Fibroblast of mammary gland (primary cell): ENCODE measurements around the gene UBE2G1.

Experiments used
- DNase-seq: peaks from one replicate; pipeline ENCODE4 v3.0.0-alpha.2; 2010; ENCODE audit warnings: low read depth
- H3K4me3 ChIP-seq: 2 replicates; pipeline ENCODE4 v1.5.1; 2011; ENCODE audit warnings: low read depth, mild to moderate bottlenecking, low read length, moderate library complexity; ENCODE audit not compliant: control insufficient read depth
- CTCF ChIP-seq: conservative IDR thresholded peaks from 2 replicates; pipeline ENCODE4 v1.5.1; 2011; ENCODE audit warnings: low read depth, low read length, inconsistent platforms; ENCODE audit not compliant: control insufficient read depth, insufficient read depth

Gene UBE2G1

DNA sequence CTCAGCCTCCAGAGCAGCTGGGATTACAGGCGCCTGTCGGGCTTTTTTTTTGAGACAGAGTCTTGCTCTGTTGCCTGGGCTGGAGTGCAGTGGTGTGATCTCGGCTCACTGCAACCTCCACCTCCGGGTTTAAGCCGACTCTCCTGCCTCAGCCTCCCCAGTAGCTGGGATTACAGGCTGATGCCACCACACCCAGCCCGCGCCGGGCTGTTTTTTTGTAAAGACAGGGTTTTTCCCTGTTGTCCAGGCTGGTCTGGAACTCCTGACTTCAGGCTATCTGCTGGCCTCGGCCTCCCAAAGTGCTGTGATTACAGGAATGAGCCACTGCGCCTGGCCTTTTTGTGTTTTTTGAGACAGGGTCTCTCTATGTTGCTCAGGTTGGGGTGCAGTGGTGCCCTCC is 39.9 kb upstream of the UBE2G1 start:
- no peak overlapping the region for H3K4me3 ChIP-seq
- TF ChIP-seq CTCF, result no peak
- DNase-seq, result no peak

- H3K4me3 ChIP-seq, result no peak overlapping the region
- TF ChIP-seq CTCF, result no peak
- no peak for DNase-seq
Observed at GRCh38 chr17:4405699-4406098, 39.2 kb upstream of the UBE2G1 start.

GRCh38 chr17:4405038-4405669 is 38.7 kb upstream of the UBE2G1 start:
- no peak for DNase-seq
- no peak overlapping the region for H3K4me3 ChIP-seq
- TF ChIP-seq CTCF, result no peak

DNA sequence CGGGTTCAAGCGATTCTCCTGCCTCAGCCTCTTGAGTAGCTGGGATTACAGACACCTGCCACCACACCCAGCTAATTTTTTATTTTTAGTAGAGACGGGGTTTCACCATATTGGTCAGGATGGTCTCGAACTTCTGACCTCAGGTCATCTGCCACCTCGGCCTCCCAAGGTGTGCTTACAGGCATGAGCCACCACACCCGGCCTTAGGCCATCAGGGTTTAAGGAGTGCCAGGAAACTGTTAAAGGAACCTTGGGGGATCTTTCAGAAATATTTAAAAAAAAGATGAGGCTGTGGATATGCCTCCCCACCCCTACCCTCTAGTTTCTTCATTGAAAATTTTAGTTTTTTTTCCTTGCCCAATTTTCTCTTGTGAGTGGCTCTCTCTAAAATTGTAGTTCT is 31.4 kb upstream of the UBE2G1 start:
- no peak for TF ChIP-seq CTCF
- DNase-seq, result no peak

GRCh38 chr17:4395111-4395478 is 28.6 kb upstream of the UBE2G1 start:
- H3K4me3 ChIP-seq, result no peak overlapping the region
- no peak for TF ChIP-seq CTCF
- DNase-seq, result no peak

More for the DNA sequence above, 31.4 kb upstream of the UBE2G1 start:
- no peak overlapping the region for H3K4me3 ChIP-seq

DNA sequence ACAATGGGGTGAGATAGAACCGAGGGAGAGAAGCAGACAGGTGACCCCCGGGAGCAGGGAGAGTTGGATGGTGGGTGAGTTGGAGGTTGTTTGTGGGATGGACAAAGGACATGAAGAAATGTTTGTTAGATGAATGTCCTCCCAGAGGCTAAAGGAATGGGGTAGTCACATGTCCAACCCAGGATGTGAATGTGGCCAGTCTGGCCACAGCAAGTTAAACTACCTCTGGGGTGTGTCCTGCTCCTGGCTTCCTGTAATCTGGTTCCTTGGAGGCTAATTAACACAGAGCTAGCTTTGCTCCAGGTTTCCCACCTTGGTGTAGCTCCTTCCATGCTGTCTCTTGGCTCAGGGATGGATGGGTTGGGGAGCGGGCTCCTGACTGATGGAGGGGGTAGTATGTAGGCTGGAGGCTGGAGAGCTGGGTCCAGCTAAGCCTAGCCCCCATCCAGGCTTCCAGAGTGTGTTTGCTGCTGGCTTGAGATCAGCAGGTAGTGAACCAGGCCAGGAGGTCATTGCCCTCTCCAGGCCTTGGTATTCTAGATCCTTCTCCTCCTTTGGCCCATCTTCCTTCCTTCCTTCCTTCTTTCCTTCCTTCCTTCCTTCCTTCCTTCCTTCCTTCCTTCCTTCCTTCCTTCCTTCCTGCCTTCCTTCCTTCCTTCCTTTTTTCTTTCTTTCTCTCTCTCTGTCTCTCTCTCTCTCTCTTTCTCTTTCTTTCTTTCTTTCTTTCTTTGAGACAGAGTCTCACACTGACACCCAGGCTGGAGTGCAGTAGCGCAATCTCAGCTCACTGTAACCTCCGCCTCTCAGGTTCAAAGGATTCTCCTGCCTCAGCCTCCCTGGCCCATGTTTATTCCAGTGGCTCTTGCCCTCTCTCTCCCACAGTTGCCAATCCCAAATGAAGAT is 28.0 kb upstream of the UBE2G1 start:
- no peak for DNase-seq
- H3K4me3 ChIP-seq, result no peak overlapping the region
- TF ChIP-seq CTCF, result no peak

GRCh38 chr17:4393806-4394205 is 27.3 kb upstream of the UBE2G1 start:
- DNase-seq, result no peak
- no peak for TF ChIP-seq CTCF
- no peak overlapping the region for H3K4me3 ChIP-seq
